ENCODE data around the gene TPX2.

The TPX2 gene

GRCh38 chr20:31751126-31751525 is 12.0 kb downstream of the TPX2 start:
- Mint-ChIP-seq H3K27ac (peak overlapping the region; percentile 27 to 88 (median 81)), H3K4me3 (peak overlapping the region in 1 of 3 experiments; percentile 17), H3K27me3 (ENCODE audit: low read depth) (no peaks in the 10 kb centered on the region), H3K9me3 (no peaks in the 10 kb centered on the region), H3K36me3 (ENCODE audit: low read depth) (peaks cover 19% of the 10 kb centered on the region), H3K4me1 (peaks cover 34% of the 10 kb centered on the region)
- TF ChIP-seq CTCF (IDR thresholded peaks at IDR 0.05; ENCODE audit: unreplicated experiment in 3 of 3): no peak

- peak overlapping the region in 1 of 3 experiments; percentile 14 for H3K27ac Mint-ChIP-seq
- peaks cover 29% of the 10 kb centered on the region for H3K4me1 Mint-ChIP-seq
- no peak for TF ChIP-seq CTCF (IDR thresholded peaks at IDR 0.05; ENCODE audit: unreplicated experiment in 3 of 3)
- H3K4me3 Mint-ChIP-seq: no peak overlapping the region
- no peaks in the 10 kb centered on the region for H3K27me3 Mint-ChIP-seq (ENCODE audit: low read depth)
- peaks cover 47% of the 10 kb centered on the region for H3K36me3 Mint-ChIP-seq (ENCODE audit: low read depth)
- H3K9me3 Mint-ChIP-seq: no peaks in the 10 kb centered on the region
Observed at GRCh38 chr20:31757254-31757653, 18.2 kb downstream of the TPX2 start.

DNA sequence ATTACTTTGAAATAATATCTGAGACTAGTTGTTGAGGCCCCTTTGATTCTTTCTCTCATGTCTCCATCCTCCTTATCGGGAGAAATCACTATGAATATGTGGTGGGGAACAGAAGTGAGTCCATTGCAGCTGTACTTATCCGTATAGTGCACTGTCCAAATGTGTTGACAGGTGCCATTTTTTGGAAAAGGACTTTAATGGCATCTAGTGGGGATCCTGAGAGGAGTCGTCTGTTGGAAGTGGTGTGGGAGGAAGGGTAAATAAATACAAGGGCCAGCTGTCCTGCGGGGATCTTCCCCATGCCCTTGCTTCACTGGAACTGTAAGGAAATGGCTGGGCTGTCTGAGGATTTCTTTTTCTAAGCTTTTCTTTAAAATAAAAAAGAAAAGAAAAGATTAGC is 19.4 kb downstream of the TPX2 start:
- H3K36me3 Mint-ChIP-seq (ENCODE audit: low read depth): peaks cover 54% of the 10 kb centered on the region
- H3K4me3 Mint-ChIP-seq: peak overlapping the region in 1 of 3 experiments; percentile 35
- no peak for TF ChIP-seq CTCF (IDR thresholded peaks at IDR 0.05; ENCODE audit: unreplicated experiment in 3 of 3)
- no peaks in the 10 kb centered on the region for H3K9me3 Mint-ChIP-seq
- no peaks in the 10 kb centered on the region for H3K27me3 Mint-ChIP-seq (ENCODE audit: low read depth)
- H3K4me1 Mint-ChIP-seq: peaks cover 29% of the 10 kb centered on the region
- peak overlapping the region; percentile 64 to 73 (median 69) for H3K27ac Mint-ChIP-seq

DNA sequence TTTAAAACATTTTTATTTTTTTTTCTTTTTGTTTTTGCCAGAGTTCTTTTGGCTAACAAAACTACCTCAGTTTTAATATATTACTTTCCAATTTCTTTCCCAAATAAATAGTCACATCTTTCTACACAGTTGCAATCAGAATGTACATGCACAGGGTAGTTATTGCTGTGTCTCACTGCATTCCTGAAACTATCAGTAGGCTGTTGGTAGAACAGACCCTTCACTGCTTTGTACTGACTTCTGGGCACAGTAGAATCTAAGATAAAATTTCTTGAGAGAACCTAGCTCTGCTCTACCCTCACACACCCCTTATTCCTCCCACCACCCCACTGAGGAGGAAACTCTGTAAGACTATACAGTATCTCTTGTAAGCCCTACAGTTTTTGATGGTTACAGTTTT is 19.9 kb downstream of the TPX2 start:
- no peak for TF ChIP-seq CTCF (IDR thresholded peaks at IDR 0.05; ENCODE audit: unreplicated experiment in 3 of 3)
- Mint-ChIP-seq H3K36me3 (ENCODE audit: low read depth) (peaks cover 54% of the 10 kb centered on the region), H3K9me3 (no peaks in the 10 kb centered on the region), H3K4me1 (peaks cover 29% of the 10 kb centered on the region), H3K27ac (peak overlapping the region; percentile 29 to 69 (median 63)), H3K4me3 (no peak overlapping the region), H3K27me3 (ENCODE audit: low read depth) (no peaks in the 10 kb centered on the region)

- Mint-ChIP-seq H3K4me1 (peaks cover 29% of the 10 kb centered on the region), H3K36me3 (ENCODE audit: low read depth) (peaks cover 62% of the 10 kb centered on the region), H3K4me3 (no peak overlapping the region), H3K9me3 (no peaks in the 10 kb centered on the region), H3K27me3 (ENCODE audit: low read depth) (no peaks in the 10 kb centered on the region), H3K27ac (peak overlapping the region in 2 of 3 experiments; percentile 52 to 69)
- TF ChIP-seq CTCF (IDR thresholded peaks at IDR 0.05; ENCODE audit: unreplicated experiment in 3 of 3): no peak
Observed at GRCh38 chr20:31759836-31760518, 20.9 kb downstream of the TPX2 start.
